HepG2 (cell line): ENCODE results near the gene BIRC2. TPM values are rescaled to one million over a fixed set of nuclear protein-coding genes. Genes with fewer than 3 reads are reported as not detected.
A peak's percentile ranks its signal among the peaks of the same experiment; 100 is the strongest.

Experiments used
- ELF4 ChIP-seq: sonication (generic); formaldehyde crosslinking; IDR thresholded peaks from 2 replicates; pipeline ENCODE4 v1.5.0; 2020; ENCODE audit warnings: missing genetic modification reagents, mild to moderate bottlenecking, moderate library complexity, borderline replicate concordance
- HNRNPL ChIP-seq: fragments of 200-400 bp; formaldehyde crosslinking; IDR thresholded peaks from 2 replicates; pipeline ENCODE4 v1.6.1; 2017; ENCODE audit warnings: mild to moderate bottlenecking, low read depth, low read length
- JUNB ChIP-seq: sonication (generic); formaldehyde crosslinking; IDR thresholded peaks from 2 replicates; pipeline ENCODE4 v1.8.0; 2022; ENCODE audit warnings: missing genetic modification reagents, mild to moderate bottlenecking, borderline replicate concordance
- MEF2D ChIP-seq: sonication (generic); formaldehyde crosslinking; IDR thresholded peaks from 2 replicates; pipeline ENCODE4 v1.5.1; 2020; ENCODE audit warnings: mild to moderate bottlenecking, missing genetic modification reagents
- NFKBIZ ChIP-seq: IDR thresholded peaks from 2 replicates; pipeline ENCODE4 v1.6.1; 2018; ENCODE audit warnings: missing genetic modification reagents, missing compliant biosample characterization
- NFYC ChIP-seq: IDR thresholded peaks from 2 replicates; pipeline ENCODE4 v1.6.1; 2016; ENCODE audit warnings: missing genetic modification reagents, missing compliant biosample characterization
- PAF1 ChIP-seq: IDR thresholded peaks from 2 replicates; pipeline ENCODE4 v1.6.1; 2016; ENCODE audit warnings: missing genetic modification reagents, missing compliant biosample characterization
- THYN1 ChIP-seq: sonication (generic); formaldehyde crosslinking; IDR thresholded peaks from 2 replicates; pipeline ENCODE4 v1.8.1; 2023; ENCODE audit warnings: low read depth, mild to moderate bottlenecking, moderate library complexity, missing genetic modification reagents, borderline replicate concordance
- XBP1 ChIP-seq: sonication (generic); formaldehyde crosslinking; IDR thresholded peaks from 2 replicates; pipeline ENCODE4 v1.5.0; 2020; ENCODE audit warnings: missing genetic modification reagents
- ZBTB20 ChIP-seq: sonication (generic); formaldehyde crosslinking; IDR thresholded peaks from 2 replicates; pipeline ENCODE4 v1.8.1; 2023; ENCODE audit warnings: missing genetic modification reagents, low read depth, mild to moderate bottlenecking, borderline replicate concordance
- ZNF101 ChIP-seq: sonication (generic); formaldehyde crosslinking; IDR thresholded peaks from 2 replicates; pipeline ENCODE4 v1.4.0; 2020; ENCODE audit warnings: mild to moderate bottlenecking, low read depth, missing genetic modification reagents, borderline replicate concordance
- ZNF232 ChIP-seq: sonication (generic); formaldehyde crosslinking; IDR thresholded peaks from 2 replicates; pipeline ENCODE4 v1.4.0; 2020; ENCODE audit warnings: missing genetic modification reagents, borderline replicate concordance
- ZNF34 ChIP-seq: sonication (generic); formaldehyde crosslinking; IDR thresholded peaks from 2 replicates; pipeline ENCODE4 v1.4.0; 2020; ENCODE audit warnings: mild to moderate bottlenecking, missing genetic modification reagents, borderline replicate concordance
- ZNF350 ChIP-seq: sonication (generic); formaldehyde crosslinking; IDR thresholded peaks from 2 replicates; pipeline ENCODE4 v1.4.0; 2020; ENCODE audit warnings: mild to moderate bottlenecking, low read depth, missing genetic modification reagents, borderline replicate concordance
- ZNF543 ChIP-seq: sonication (generic); formaldehyde crosslinking; IDR thresholded peaks from 2 replicates; pipeline ENCODE4 v1.4.0; 2020; ENCODE audit warnings: mild to moderate bottlenecking, missing genetic modification reagents
- ZNF605 ChIP-seq: sonication (generic); formaldehyde crosslinking; IDR thresholded peaks from 2 replicates; pipeline ENCODE4 v1.8.0; 2022; ENCODE audit warnings: mild to moderate bottlenecking, missing genetic modification reagents
- ZNF792 ChIP-seq: IDR thresholded peaks from 2 replicates; pipeline ENCODE4 v1.6.1; 2016
- ZNF891 ChIP-seq: sonication (generic); formaldehyde crosslinking; IDR thresholded peaks from 2 replicates; pipeline ENCODE4 v1.5.0; 2020; ENCODE audit warnings: mild to moderate bottlenecking, missing genetic modification reagents
- polyA plus RNA-seq, 8 experiments: library from polyadenylated mRNA; depleted of rRNA in 3 of 8; stranded (reverse) in 7 of 8; unstranded in 1 of 8; fragments of >200 nt; fragmentation: Illumina TruSeq in 4 of 8; extraction: Trizol in 4 of 8; gene quantifications; 2 replicates each; pipeline versions ENCODE4 v1.2.1 to v1.2.3, GENCODE V29; 2011 to 2016; ENCODE audit warnings: low read depth in 4 of 8, missing spikeins in 1 of 8, mixed read lengths in 1 of 8; ENCODE audit not compliant: insufficient read depth in 1 of 8
- total RNA-seq, 5 experiments: library from RNA; depleted of rRNA; stranded (reverse); fragments of >200 nt; fragmentation: Illumina TruSeq; extraction: Trizol; gene quantifications; 2 replicates each; pipeline ENCODE4 v1.2.3, GENCODE V29; 2016; ENCODE audit warnings: low read depth in 1 of 5
- TF ChIP-seq, protein P1 (sequence below): sonication (generic); formaldehyde crosslinking; IDR thresholded peaks from 2 replicates; pipeline ENCODE4 v1.5.1; 2020; ENCODE audit warnings: missing genetic modification reagents, mild to moderate bottlenecking, borderline replicate concordance
- TF ChIP-seq, protein P2 (sequence below): sonication (generic); formaldehyde crosslinking; IDR thresholded peaks from 2 replicates; pipeline ENCODE4 v1.5.0; 2020; ENCODE audit warnings: missing genetic modification reagents
- TF ChIP-seq, protein P3 (sequence below): sonication (generic); formaldehyde crosslinking; IDR thresholded peaks from 2 replicates; pipeline ENCODE4 v1.4.0; 2020; ENCODE audit warnings: missing genetic modification reagents, borderline replicate concordance
- TF ChIP-seq, protein P4 (sequence below): sonication (generic); formaldehyde crosslinking; IDR thresholded peaks from 2 replicates; pipeline ENCODE4 v1.5.0; 2020; ENCODE audit warnings: missing genetic modification reagents

BIRC2 gene
- total and polyA plus RNA-seq, 2 of the 13 experiments (the other 11 are each of a cell fraction or from before 2014, with no cell fraction given) = 61.7 to 62.2 TPM

DNA sequence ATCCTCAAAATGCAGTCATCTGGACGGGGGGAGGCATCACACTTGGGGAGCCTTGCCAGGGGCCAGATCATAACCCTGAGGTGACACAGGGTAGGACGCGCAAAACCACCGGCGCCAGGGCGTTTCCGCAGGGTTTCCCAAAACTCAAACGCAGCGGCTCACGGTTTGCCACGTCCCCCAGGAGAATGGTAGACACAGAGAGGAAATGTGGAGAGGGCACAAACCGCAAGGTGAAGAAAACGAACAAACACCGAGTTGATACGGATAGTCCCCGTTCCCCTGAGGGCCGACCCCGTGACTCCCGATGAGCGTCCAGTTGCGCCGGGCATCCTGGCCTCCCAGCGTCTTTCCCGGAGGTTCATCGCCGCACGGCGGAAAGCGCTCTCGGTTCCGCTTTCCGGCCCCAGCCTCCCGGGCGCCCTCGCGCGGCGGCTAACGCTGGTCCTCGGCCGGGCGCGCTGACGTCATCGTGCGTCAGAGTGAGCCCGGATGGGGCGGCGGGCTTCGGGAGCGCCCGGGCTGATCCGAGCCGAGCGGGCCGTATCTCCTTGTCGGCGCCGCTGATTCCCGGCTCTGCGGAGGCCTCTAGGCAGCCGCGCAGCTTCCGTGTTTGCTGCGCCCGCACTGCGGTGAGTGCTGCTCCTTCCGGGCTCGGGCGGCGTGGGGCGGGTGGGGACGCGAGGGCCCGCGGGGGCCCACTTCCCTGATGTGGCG is at the start of gene BIRC2 (continued):
- TF ChIP-seq NFYC (CRISPR knock-in tag) (no peak), ELF4 (CRISPR knock-in tag) (no peak; the same call in 1 of the 2 replicates), ZNF543 (CRISPR knock-in tag) (peak; percentile 84), NFKBIZ (CRISPR knock-in tag) (no peak), MEF2D (CRISPR knock-in tag) (peak; percentile 55; the same call in 1 of the 2 replicates), ZNF891 (CRISPR knock-in tag) (peak; percentile 61; the same call in 1 of the 2 replicates), ZBTB20 (peak; percentile 71; the same call in 1 of the 2 replicates), ZNF101 (0 out of 2 replicates have a peak, but pooled peaks have one; percentile 65), ZNF34 (peak; percentile 75; the same call in 1 of the 2 replicates), ZNF792 (CRISPR knock-in tag) (peak; percentile 66; the same call in 1 of the 2 replicates), JUNB (CRISPR knock-in tag) (no peak), ZNF232 (peak; percentile 10; the same call in 1 of the 2 replicates), ZNF605 (CRISPR knock-in tag) (peak; percentile 95; the same call in 1 of the 2 replicates), THYN1 (CRISPR knock-in tag) (no peak), HNRNPL (no peak), ZNF350 (CRISPR knock-in tag) (peak; percentile 93), PAF1 (CRISPR knock-in tag) (no peak), XBP1 (CRISPR knock-in tag) (no peak)
- TF ChIP-seq, protein P1, sequence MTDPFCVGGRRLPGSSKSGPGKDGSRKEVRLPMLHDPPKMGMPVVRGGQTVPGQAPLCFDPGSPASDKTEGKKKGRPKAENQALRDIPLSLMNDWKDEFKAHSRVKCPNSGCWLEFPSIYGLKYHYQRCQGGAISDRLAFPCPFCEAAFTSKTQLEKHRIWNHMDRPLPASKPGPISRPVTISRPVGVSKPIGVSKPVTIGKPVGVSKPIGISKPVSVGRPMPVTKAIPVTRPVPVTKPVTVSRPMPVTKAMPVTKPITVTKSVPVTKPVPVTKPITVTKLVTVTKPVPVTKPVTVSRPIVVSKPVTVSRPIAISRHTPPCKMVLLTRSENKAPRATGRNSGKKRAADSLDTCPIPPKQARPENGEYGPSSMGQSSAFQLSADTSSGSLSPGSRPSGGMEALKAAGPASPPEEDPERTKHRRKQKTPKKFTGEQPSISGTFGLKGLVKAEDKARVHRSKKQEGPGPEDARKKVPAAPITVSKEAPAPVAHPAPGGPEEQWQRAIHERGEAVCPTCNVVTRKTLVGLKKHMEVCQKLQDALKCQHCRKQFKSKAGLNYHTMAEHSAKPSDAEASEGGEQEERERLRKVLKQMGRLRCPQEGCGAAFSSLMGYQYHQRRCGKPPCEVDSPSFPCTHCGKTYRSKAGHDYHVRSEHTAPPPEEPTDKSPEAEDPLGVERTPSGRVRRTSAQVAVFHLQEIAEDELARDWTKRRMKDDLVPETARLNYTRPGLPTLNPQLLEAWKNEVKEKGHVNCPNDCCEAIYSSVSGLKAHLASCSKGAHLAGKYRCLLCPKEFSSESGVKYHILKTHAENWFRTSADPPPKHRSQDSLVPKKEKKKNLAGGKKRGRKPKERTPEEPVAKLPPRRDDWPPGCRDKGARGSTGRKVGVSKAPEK (CRISPR knock-in tag) = peak; percentile 39; the same call in 1 of the 2 replicates
- TF ChIP-seq, protein P2, sequence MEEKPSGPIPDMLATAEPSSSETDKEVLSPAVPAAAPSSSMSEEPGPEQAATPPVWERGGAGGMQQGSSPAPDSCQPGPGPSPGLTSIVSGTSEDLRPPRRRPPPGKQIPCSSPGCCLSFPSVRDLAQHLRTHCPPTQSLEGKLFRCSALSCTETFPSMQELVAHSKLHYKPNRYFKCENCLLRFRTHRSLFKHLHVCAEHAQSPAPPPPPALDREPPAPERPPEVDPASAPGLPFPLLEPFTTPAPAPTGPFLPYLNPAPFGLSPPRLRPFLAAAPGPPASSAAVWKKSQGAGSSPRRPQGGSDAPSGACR (CRISPR knock-in tag) = no peak; the same call in 1 of the 2 replicates
- TF ChIP-seq, protein P3, sequence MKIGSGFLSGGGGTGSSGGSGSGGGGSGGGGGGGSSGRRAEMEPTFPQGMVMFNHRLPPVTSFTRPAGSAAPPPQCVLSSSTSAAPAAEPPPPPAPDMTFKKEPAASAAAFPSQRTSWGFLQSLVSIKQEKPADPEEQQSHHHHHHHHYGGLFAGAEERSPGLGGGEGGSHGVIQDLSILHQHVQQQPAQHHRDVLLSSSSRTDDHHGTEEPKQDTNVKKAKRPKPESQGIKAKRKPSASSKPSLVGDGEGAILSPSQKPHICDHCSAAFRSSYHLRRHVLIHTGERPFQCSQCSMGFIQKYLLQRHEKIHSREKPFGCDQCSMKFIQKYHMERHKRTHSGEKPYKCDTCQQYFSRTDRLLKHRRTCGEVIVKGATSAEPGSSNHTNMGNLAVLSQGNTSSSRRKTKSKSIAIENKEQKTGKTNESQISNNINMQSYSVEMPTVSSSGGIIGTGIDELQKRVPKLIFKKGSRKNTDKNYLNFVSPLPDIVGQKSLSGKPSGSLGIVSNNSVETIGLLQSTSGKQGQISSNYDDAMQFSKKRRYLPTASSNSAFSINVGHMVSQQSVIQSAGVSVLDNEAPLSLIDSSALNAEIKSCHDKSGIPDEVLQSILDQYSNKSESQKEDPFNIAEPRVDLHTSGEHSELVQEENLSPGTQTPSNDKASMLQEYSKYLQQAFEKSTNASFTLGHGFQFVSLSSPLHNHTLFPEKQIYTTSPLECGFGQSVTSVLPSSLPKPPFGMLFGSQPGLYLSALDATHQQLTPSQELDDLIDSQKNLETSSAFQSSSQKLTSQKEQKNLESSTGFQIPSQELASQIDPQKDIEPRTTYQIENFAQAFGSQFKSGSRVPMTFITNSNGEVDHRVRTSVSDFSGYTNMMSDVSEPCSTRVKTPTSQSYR (CRISPR knock-in tag) = no peak
- TF ChIP-seq, protein P4, sequence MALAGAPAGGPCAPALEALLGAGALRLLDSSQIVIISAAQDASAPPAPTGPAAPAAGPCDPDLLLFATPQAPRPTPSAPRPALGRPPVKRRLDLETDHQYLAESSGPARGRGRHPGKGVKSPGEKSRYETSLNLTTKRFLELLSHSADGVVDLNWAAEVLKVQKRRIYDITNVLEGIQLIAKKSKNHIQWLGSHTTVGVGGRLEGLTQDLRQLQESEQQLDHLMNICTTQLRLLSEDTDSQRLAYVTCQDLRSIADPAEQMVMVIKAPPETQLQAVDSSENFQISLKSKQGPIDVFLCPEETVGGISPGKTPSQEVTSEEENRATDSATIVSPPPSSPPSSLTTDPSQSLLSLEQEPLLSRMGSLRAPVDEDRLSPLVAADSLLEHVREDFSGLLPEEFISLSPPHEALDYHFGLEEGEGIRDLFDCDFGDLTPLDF = no peak
